GM12878 (cell line): ENCODE measurements around the gene HTR4. TPM values are rescaled to one million over a fixed set of nuclear protein-coding genes. Genes with fewer than 3 reads are reported as not detected.

ENCODE experiments used
- ATAC-seq: fragments of 200-7000 bp; cut with Tn5 transposase; 3 replicates; pipeline ENCODE4 v1.9.1; 2020; ENCODE audit warnings: mild to moderate bottlenecking, moderate library complexity
- BruUV-seq: library from RNA; stranded (reverse); fragments of 400-500 nt; replicated peaks from 2 replicates; lab custom pipeline; 2021; lab: Mats Ljungman, UMichigan
- CTCF ChIA-PET: fragments of 300-600 bp; sonication (Branson Sonifier 250); formaldehyde crosslinking; extraction: SDS; loops from one replicate; lab custom pipeline; 2021; ENCODE audit warnings: inconsistent platforms; lab: Yijun Ruan, JAX
- POLR2A ChIA-PET: fragments of 350-600 bp; formaldehyde crosslinking; extraction: SDS; loops from one replicate; lab custom pipeline; 2021; ENCODE audit warnings: inconsistent platforms; lab: Charles Lee
- RAD21 ChIA-PET: fragments of 300-600 bp; sonication (Branson Sonifier 250); formaldehyde crosslinking; loops from one replicate; lab custom pipeline; 2023; ENCODE audit warnings: antibody characterized with exemption; ENCODE audit not compliant: unreplicated experiment; lab: Charles Lee
- SMC1A ChIA-PET: fragments of 300-600 bp; sonication (Branson Sonifier 250); formaldehyde crosslinking; loops from one replicate; lab custom pipeline; 2023; ENCODE audit not compliant: unreplicated experiment, uncharacterized antibody; lab: Charles Lee
- DNase-seq: peaks from one replicate; pipeline ENCODE4 v3.0.0-alpha.2; 2011; ENCODE audit warnings: low read depth, low spot score
- FAIRE-seq: peaks from 3 replicates; lab custom pipeline; 2011; peaks lifted over from hg19 to GRCh38; lab: Jason Lieb, UNC
- H2AFZ ChIP-seq: 2 replicates; pipeline ENCODE4 v1.6.0; 2011; ENCODE audit warnings: low read depth, low read length, control low read depth; ENCODE audit not compliant: control insufficient read depth
- H3K27ac ChIP-seq: 2 replicates; pipeline ENCODE4 v1.5.1; 2011; ENCODE audit warnings: control low read depth; ENCODE audit not compliant: control insufficient read depth, insufficient read depth
- H3K27me3 ChIP-seq, 2 experiments: replicated peaks in 1 of 2; 2 replicates each; pipeline versions ENCODE4 v1.6.0 to v1.6.1; 2011; ENCODE audit warnings: low read length in 1 of 2; ENCODE audit not compliant: control insufficient read depth in 2 of 2, insufficient read depth in 2 of 2
- H3K36me3 ChIP-seq, 2 experiments: 2 replicates each; pipeline ENCODE4 v1.5.1; 2011; ENCODE audit warnings: low read length in 1 of 2; ENCODE audit not compliant: control insufficient read depth in 2 of 2, insufficient read depth in 2 of 2
- H3K4me1 ChIP-seq: 2 replicates; pipeline ENCODE4 v1.6.1; 2011; ENCODE audit warnings: mild to moderate bottlenecking, low read length, moderate library complexity, mixed read lengths; ENCODE audit not compliant: control insufficient read depth, insufficient read depth
- H3K4me2 ChIP-seq: 2 replicates; pipeline ENCODE4 v1.6.0; 2011; ENCODE audit warnings: control low read depth; ENCODE audit not compliant: control insufficient read depth, insufficient read depth
- H3K4me3 ChIP-seq: fragments of 200-600 bp; sonication (generic); 2 replicates; pipeline ENCODE4 v1.5.1; 2016
- H3K79me2 ChIP-seq: 2 replicates; pipeline ENCODE4 v1.6.0; 2011; ENCODE audit warnings: low read length; ENCODE audit not compliant: control insufficient read depth, insufficient read depth
- H3K9ac ChIP-seq: 2 replicates; pipeline ENCODE4 v1.8.0; 2011; ENCODE audit warnings: low read length, control low read depth, mixed read lengths; ENCODE audit not compliant: control insufficient read depth, insufficient read depth
- H3K9me3 ChIP-seq: replicated peaks from 3 replicates; pipeline ENCODE4 v1.5.1; 2011; ENCODE audit warnings: mild to moderate bottlenecking, low read length; ENCODE audit not compliant: control insufficient read depth, insufficient read depth
- H4K20me1 ChIP-seq: 2 replicates; pipeline ENCODE4 v1.6.0; 2011; ENCODE audit not compliant: control insufficient read depth, insufficient read depth
- GABPA ChIP-seq: IDR thresholded peaks from 2 replicates; pipeline ENCODE4 v1.6.1; 2014; ENCODE audit warnings: antibody characterized with exemption, low read depth, mild to moderate bottlenecking, inconsistent platforms
- KAT2A ChIP-seq: conservative IDR thresholded peaks from 2 replicates; pipeline ENCODE4 v1.6.1; 2011; ENCODE audit warnings: low read depth, low read length; ENCODE audit not compliant: control insufficient read depth
- KLF5 ChIP-seq: fragments of 450-650 bp; IDR thresholded peaks from 2 replicates; pipeline ENCODE4 v1.6.1; 2014; ENCODE audit warnings: mild to moderate bottlenecking; ENCODE audit not compliant: partially characterized antibody
- MYC ChIP-seq: IDR thresholded peaks from 2 replicates; pipeline ENCODE4 v1.6.1; 2011; ENCODE audit warnings: mild to moderate bottlenecking, low read length, moderate library complexity, inconsistent platforms; ENCODE audit not compliant: insufficient read depth, insufficient replicate concordance, insufficient read length, severe bottlenecking
- RELA ChIP-seq: fragments of 450-650 bp; IDR thresholded peaks from 2 replicates; pipeline ENCODE4 v1.8.0; 2014; ENCODE audit warnings: borderline replicate concordance; ENCODE audit not compliant: partially characterized antibody
- ZNF622 ChIP-seq: fragments of 450-650 bp; IDR thresholded peaks from 2 replicates; pipeline ENCODE4 v1.6.1; 2017; ENCODE audit warnings: mild to moderate bottlenecking, inconsistent platforms
- WGBS: methylation state at CpG from one replicate; pipeline ENCODE4 v1.1.6; 2016; ENCODE audit warnings: low lambda C conversion rate; ENCODE audit not compliant: insufficient replicate concordance, insufficient coverage; ENCODE audit errors: missing lambda C conversion rate; 5-methylcytosine and 5-hydroxymethylcytosine counted together
- in situ Hi-C: fragments of 300-500 bp; cut with MboI; formaldehyde crosslinking; loops from 9 replicates; pipeline ENCODE4 v1.14.3; 2018; ENCODE audit warnings: mixed read lengths
- intact Hi-C: fragments of 100-400 bp; cut with micrococcal nuclease; formaldehyde crosslinking; loops from one replicate; pipeline ENCODE4 v1.14.2; 2022; ENCODE audit not compliant: unreplicated experiment
- polyA plus RNA-seq, 11 experiments: library from polyadenylated mRNA; depleted of rRNA in 4 of 11; unstranded in 6 of 11; stranded (reverse) in 5 of 11; fragments of >200 nt; fragmentation: Nextera tagmentation in 4 of 11; fragmentation: Illumina TruSeq in 1 of 11; extraction: Ambion mirVana in 4 of 11; extraction: Trizol in 1 of 11; gene quantifications; 1 replicate in 1 of 11; 2 replicates in 10 of 11; pipeline versions ENCODE4 v1.2.1 to v1.2.3, GENCODE V29; 2011 to 2016; ENCODE audit warnings: inconsistent platforms in 2 of 11, missing spikeins in 2 of 11, low read depth in 1 of 11
- total RNA-seq, 4 experiments: library from RNA; depleted of rRNA in 3 of 4; stranded (reverse); fragments of >200 nt in 3 of 4; fragmentation: Illumina TruSeq in 1 of 4; extraction: Trizol in 1 of 4; gene quantifications; 2 replicates each; pipeline versions ENCODE4 v1.2.1 to v1.2.3, GENCODE V29; 2013 to 2021
- TF ChIP-seq, protein P1 (sequence below): fragments of 450-650 bp; formaldehyde crosslinking; IDR thresholded peaks from 2 replicates; pipeline ENCODE4 v1.5.0; 2022; ENCODE audit warnings: mild to moderate bottlenecking, missing genetic modification characterization
- TF ChIP-seq, protein P2 (sequence below): fragments of 450-650 bp; IDR thresholded peaks from 2 replicates; pipeline ENCODE4 v1.6.1; 2016; ENCODE audit warnings: mild to moderate bottlenecking

HTR4 gene
- total and polyA plus RNA-seq, 10 of the 15 experiments (the other 5 are each of a cell fraction or from before 2014, with no cell fraction given) = not detected

- no peak for TF ChIP-seq RELA
- no peak for TF ChIP-seq MYC
- no peak for TF ChIP-seq ZNF622
- TF ChIP-seq KAT2A = no peak
- TF ChIP-seq, protein P1, sequence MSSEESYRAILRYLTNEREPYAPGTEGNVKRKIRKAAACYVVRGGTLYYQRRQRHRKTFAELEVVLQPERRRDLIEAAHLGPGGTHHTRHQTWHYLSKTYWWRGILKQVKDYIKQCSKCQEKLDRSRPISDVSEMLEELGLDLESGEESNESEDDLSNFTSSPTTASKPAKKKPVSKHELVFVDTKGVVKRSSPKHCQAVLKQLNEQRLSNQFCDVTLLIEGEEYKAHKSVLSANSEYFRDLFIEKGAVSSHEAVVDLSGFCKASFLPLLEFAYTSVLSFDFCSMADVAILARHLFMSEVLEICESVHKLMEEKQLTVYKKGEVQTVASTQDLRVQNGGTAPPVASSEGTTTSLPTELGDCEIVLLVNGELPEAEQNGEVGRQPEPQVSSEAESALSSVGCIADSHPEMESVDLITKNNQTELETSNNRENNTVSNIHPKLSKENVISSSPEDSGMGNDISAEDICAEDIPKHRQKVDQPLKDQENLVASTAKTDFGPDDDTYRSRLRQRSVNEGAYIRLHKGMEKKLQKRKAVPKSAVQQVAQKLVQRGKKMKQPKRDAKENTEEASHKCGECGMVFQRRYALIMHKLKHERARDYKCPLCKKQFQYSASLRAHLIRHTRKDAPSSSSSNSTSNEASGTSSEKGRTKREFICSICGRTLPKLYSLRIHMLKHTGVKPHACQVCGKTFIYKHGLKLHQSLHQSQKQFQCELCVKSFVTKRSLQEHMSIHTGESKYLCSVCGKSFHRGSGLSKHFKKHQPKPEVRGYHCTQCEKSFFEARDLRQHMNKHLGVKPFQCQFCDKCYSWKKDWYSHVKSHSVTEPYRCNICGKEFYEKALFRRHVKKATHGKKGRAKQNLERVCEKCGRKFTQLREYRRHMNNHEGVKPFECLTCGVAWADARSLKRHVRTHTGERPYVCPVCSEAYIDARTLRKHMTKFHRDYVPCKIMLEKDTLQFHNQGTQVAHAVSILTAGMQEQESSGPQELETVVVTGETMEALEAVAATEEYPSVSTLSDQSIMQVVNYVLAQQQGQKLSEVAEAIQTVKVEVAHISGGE (CRISPR knock-in tag) = no peak
- TF ChIP-seq GABPA = no peak
These were observed 201.7 kb downstream of the HTR4 start (continued) for GRCh38 chr5:148452499-148453193.

DNA sequence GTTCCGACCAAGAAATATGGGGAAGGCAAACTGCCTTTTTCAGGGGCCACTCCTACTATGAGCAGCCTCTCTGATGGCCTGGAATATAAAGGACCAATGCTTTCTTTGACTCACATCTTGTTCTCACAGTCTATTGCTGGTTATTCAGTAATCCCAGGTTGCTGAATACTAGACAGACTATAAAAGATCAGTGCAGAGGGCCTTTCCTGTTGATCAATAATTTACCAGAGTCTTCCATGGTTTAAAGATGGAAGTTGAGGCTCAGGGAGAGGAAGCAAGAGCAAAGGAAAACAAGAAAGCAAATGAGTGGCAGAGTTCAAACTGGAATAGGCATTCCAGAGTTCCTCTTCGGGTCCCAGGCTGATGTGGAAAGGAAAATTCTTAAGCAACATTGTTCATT is 207.7 kb downstream of the HTR4 start:
- no peak overlapping the region for H3K9ac ChIP-seq
- no peak overlapping the region for H3K4me3 ChIP-seq
- no peaks in the 10 kb centered on the region for H4K20me1 ChIP-seq
- in situ Hi-C loops (loop anchor here (5.0 to 10.0 kb wide), 2 partner anchors 281 to 588 kb away; no protein-coding TSS in a partner anchor), intact Hi-C loops (no loop called here)
- no peak for TF ChIP-seq KLF5
- TF ChIP-seq, protein P2, sequence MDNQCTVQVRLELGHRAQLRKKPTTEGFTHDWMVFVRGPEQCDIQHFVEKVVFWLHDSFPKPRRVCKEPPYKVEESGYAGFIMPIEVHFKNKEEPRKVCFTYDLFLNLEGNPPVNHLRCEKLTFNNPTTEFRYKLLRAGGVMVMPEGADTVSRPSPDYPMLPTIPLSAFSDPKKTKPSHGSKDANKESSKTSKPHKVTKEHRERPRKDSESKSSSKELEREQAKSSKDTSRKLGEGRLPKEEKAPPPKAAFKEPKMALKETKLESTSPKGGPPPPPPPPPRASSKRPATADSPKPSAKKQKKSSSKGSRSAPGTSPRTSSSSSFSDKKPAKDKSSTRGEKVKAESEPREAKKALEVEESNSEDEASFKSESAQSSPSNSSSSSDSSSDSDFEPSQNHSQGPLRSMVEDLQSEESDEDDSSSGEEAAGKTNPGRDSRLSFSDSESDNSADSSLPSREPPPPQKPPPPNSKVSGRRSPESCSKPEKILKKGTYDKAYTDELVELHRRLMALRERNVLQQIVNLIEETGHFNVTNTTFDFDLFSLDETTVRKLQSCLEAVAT = no peak
- BruUV-seq = no TSS peak
- no peak overlapping the region for H3K27ac ChIP-seq
- no peaks in the 10 kb centered on the region for H3K4me1 ChIP-seq
- FAIRE-seq (no peak), DNase-seq (no peak), ATAC-seq (no peak)
- no peaks in the 10 kb centered on the region for H3K27me3 ChIP-seq
- POLR2A ChIA-PET = no interaction called here
- H3K79me2 ChIP-seq = no peaks in the 10 kb centered on the region
- RAD21 ChIA-PET = interaction anchor here (1.3 kb wide), 1 partner anchor 286 kb away, joined by 3 read pairs; no protein-coding TSS in a partner anchor
- WGBS = 79% methylated on average over 2 of the region's 2 CpGs
- H2AFZ ChIP-seq = no peak overlapping the region
- no peak overlapping the region for H3K4me2 ChIP-seq
- SMC1A ChIA-PET = interaction anchor here (1.3 kb wide), 1 partner anchor 284 kb away, joined by 4 read pairs; no protein-coding TSS in a partner anchor
- H3K9me3 ChIP-seq = no peaks in the 10 kb centered on the region
- CTCF ChIA-PET = interaction anchor here (1.5 kb wide), 1 partner anchor 284 kb away, joined by 6 read pairs; no protein-coding TSS in a partner anchor
- peaks cover 0 to 3% of the 10 kb centered on the region in 2 experiments; a peak in 1 of 4 replicates for H3K36me3 ChIP-seq
